HUDEP-2 (cell line): ENCODE measurements around the gene HES4.
"Not testable (repeated sequence)": the region's sequence is repeated elsewhere in the genome, so short reads cannot be mapped to it uniquely, and the experiment has no call there.

Source experiments
- DNase-seq, 76 experiments: peaks; one replicate each; lab custom pipeline; 2025; ENCODE audit not compliant: unreplicated experiment in 76 of 76; lab: John Stamatoyannopoulos, UW

HES4 gene

GRCh38 chr1:981491-981954 lies 18.4 kb downstream of the HES4 start:
- DNase-seq: no peak

GRCh38 chr1:980602-981395 lies 19.1 kb downstream of the HES4 start:
- no peak for DNase-seq

GRCh38 chr1:980137-980571 lies 19.7 kb downstream of the HES4 start:
- no peak for DNase-seq

- DNase-seq: no peak
Measured at GRCh38 chr1:979744-980072, 20.2 kb downstream of the HES4 start.

- DNase-seq: no peak
Measured at GRCh38 chr1:978835-979743, 20.8 kb downstream of the HES4 start.

- no peak for DNase-seq
Measured at GRCh38 chr1:978069-978834, 21.6 kb downstream of the HES4 start.

- not testable (repeated sequence) for DNase-seq
Measured at GRCh38 chr1:976791-977190, 23.1 kb downstream of the HES4 start.

- peak in 51 of 76 experiments; percentile 3 to 66 (median 36) for DNase-seq
Measured at GRCh38 chr1:975896-976683, 23.8 kb downstream of the HES4 start.

- no peak for DNase-seq
Measured at GRCh38 chr1:975365-975764, 24.5 kb downstream of the HES4 start.

- no peak for DNase-seq
Measured at GRCh38 chr1:974687-975328, 25.1 kb downstream of the HES4 start.

GRCh38 chr1:974293-974640 lies 25.6 kb downstream of the HES4 start:
- DNase-seq: no peak

GRCh38 chr1:973459-974292 lies 26.2 kb downstream of the HES4 start:
- DNase-seq: no peak

- no peak for DNase-seq
Measured at GRCh38 chr1:972726-973458, 27.0 kb downstream of the HES4 start.

- DNase-seq: no peak
Measured at GRCh38 chr1:971751-972506, 28.0 kb downstream of the HES4 start.

GRCh38 chr1:970973-971730 lies 28.7 kb downstream of the HES4 start:
- no peak for DNase-seq

- no peak for DNase-seq
Measured at GRCh38 chr1:970242-970972, 29.5 kb downstream of the HES4 start.
